ENCODE measurements around the gene GRIK5. TPM values are rescaled to one million over a fixed set of nuclear protein-coding genes. Genes with fewer than 3 reads are reported as not detected.

The GRIK5 gene
- total RNA-seq, 6 experiments from 2014 or later = 0.15 to 0.42 (median 0.17) TPM; not detected in 2

- H3K9me3 ChIP-seq = no peaks in the 10 kb centered on the region
- TF ChIP-seq POLR2A (IDR thresholded peaks at IDR 0.05) = no peak
- TF ChIP-seq CTCF (IDR thresholded peaks at IDR 0.05) = no peak
- DNase-seq = no peak
- WGBS (ENCODE audit: insufficient coverage, low coverage, low lambda C conversion rate, missing lambda C conversion rate) = 44% methylated on average over 4 of the region's 4 CpGs
- no peaks in the 10 kb centered on the region for H3K4me1 ChIP-seq
- no peak overlapping the region for H3K4me3 ChIP-seq
- intact Hi-C loops (cut with DNase I) = no loop called here
- no peaks in the 10 kb centered on the region for H3K36me3 ChIP-seq
- no peaks in the 10 kb centered on the region for H3K27me3 ChIP-seq
- no peak for ATAC-seq
- H3K27ac ChIP-seq = no peak overlapping the region
Measured at GRCh38 chr19:42115219-42115618, 45.2 kb upstream of the GRIK5 start.

- DNase-seq = no peak
- TF ChIP-seq POLR2A (IDR thresholded peaks at IDR 0.05) = no peak
- TF ChIP-seq CTCF (IDR thresholded peaks at IDR 0.05) = no peak
- Histone ChIP-seq H3K36me3 (no peaks in the 10 kb centered on the region), H3K4me1 (no peaks in the 10 kb centered on the region), H3K9me3 (no peaks in the 10 kb centered on the region), H3K27me3 (no peaks in the 10 kb centered on the region), H3K27ac (no peak overlapping the region), H3K4me3 (no peak overlapping the region)
- 19% methylated on average over 4 of the region's 7 CpGs for WGBS (ENCODE audit: insufficient coverage, low coverage, low lambda C conversion rate, missing lambda C conversion rate)
- intact Hi-C loops (cut with DNase I) = no loop called here
- no peak for ATAC-seq
Measured at GRCh38 chr19:42114412-42114811, 44.4 kb upstream of the GRIK5 start.

GRCh38 chr19:42113641-42114348, 43.8 kb upstream of the GRIK5 start:
- 25% methylated on average over 9 of the region's 10 CpGs for WGBS (ENCODE audit: insufficient coverage, low coverage, low lambda C conversion rate, missing lambda C conversion rate)
- DNase-seq (no peak), ATAC-seq (peak in 2 of 4 donors; percentile 49 to 58)
- no peaks in the 10 kb centered on the region for H3K36me3 ChIP-seq
- H3K27me3 ChIP-seq = no peaks in the 10 kb centered on the region
- TF ChIP-seq POLR2A (IDR thresholded peaks at IDR 0.05) = no peak
- no peak for TF ChIP-seq CTCF (IDR thresholded peaks at IDR 0.05)
- H3K27ac ChIP-seq = no peak overlapping the region
- no peaks in the 10 kb centered on the region for H3K9me3 ChIP-seq
- H3K4me3 ChIP-seq = no peak overlapping the region
- no peaks in the 10 kb centered on the region for H3K4me1 ChIP-seq
- intact Hi-C loops (cut with DNase I) = no loop called here

GRCh38 chr19:42111811-42112210, 41.8 kb upstream of the GRIK5 start:
- Histone ChIP-seq H3K36me3 (no peaks in the 10 kb centered on the region), H3K9me3 (no peaks in the 10 kb centered on the region), H3K4me1 (no peaks in the 10 kb centered on the region), H3K27me3 (no peaks in the 10 kb centered on the region), H3K4me3 (no peak overlapping the region), H3K27ac (no peak overlapping the region)
- TF ChIP-seq CTCF (IDR thresholded peaks at IDR 0.05) = no peak
- intact Hi-C loops (cut with DNase I) = no loop called here
- no peak for DNase-seq
- ATAC-seq = no peak
- 56% methylated on average over 3 of the region's 3 CpGs for WGBS (ENCODE audit: insufficient coverage, low coverage, low lambda C conversion rate, missing lambda C conversion rate)

All from right lobe of liver (tissue), 6 donors.